Brain microvascular endothelial cell (primary cell): ENCODE results near the gene ABCC1.

ENCODE experiments used
- DNase-seq: peaks from one replicate; pipeline ENCODE4 v3.0.0-alpha.2; 2020
- H3K27ac ChIP-seq: fragments of 250-450 bp; sonication (Bioruptor Pico); 2 replicates; pipeline ENCODE4 v1.5.1; 2020; ENCODE audit warnings: mild to moderate bottlenecking, moderate library complexity
- H3K27me3 ChIP-seq: fragments of 250-450 bp; sonication (Bioruptor Pico); replicated peaks from 2 replicates; pipeline ENCODE4 v1.5.1; 2020; ENCODE audit warnings: mild to moderate bottlenecking
- H3K36me3 ChIP-seq: fragments of 250-450 bp; sonication (Bioruptor Pico); replicated peaks from 2 replicates; pipeline ENCODE4 v1.5.1; 2020; ENCODE audit warnings: mild to moderate bottlenecking
- H3K4me3 ChIP-seq: 2 replicates; pipeline ENCODE4 v1.5.1; 2011; ENCODE audit warnings: low read depth, mild to moderate bottlenecking, control low read depth, low read length, moderate library complexity
- CTCF ChIP-seq: IDR thresholded peaks from 2 replicates; pipeline ENCODE4 v1.5.1; 2011; ENCODE audit warnings: low read depth, mild to moderate bottlenecking, moderate library complexity, low read length, control low read depth, inconsistent platforms; ENCODE audit errors: missing control alignments
- in situ Hi-C: cut with HindIII; loops from 2 replicates; pipeline ENCODE4 v1.10.0; 2017; ENCODE audit warnings: low sequenced_read_pairs, low pct_ligation_motif_present

The ABCC1 gene

DNA sequence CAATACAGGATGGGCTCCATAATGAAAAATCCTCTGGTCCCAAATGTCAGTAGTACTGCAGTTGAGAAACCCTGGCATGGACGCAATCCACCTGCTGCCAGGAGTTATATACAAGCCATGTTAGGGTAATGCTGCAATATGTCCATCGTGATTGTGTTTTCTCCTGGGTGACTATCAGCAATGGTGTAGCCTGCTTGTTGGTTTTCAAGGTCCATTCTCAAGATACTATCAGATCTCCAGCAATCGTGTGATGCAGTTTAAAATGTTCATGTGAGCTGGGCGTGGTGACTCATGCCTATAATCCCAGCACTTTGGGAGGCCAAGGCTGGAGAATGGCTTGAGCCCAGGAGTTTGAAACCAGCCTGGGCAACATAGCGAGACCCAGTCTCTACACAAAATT, 24.0 kb downstream of the ABCC1 start:
- no peak overlapping the region for H3K4me3 ChIP-seq
- in situ Hi-C loops, result no loop called here
- no peaks in the 10 kb centered on the region for H3K27me3 ChIP-seq
- no peaks in the 10 kb centered on the region for H3K36me3 ChIP-seq
- TF ChIP-seq CTCF, result no peak
- DNase-seq, result no peak
- H3K27ac ChIP-seq, result no peak overlapping the region

DNA sequence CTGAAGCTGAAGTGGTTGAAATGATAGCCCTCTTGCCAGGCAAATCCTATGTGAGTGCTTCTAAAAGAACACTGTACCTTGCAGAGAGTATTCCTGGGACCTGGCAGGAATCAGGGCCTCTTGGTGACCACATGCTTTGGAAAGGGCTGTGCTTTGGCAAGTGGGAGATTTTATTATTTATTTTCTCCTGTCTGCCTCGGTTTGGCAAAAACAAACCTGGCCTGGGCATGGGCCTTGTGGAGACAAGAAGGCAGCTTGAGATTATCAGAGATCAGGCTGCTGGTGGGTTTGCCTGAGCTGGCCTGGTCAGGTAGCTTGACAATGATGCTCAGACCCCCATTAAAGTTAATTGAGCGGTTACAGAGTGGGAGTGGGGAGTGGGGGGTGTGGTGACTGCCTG, 24.6 kb downstream of the ABCC1 start:
- DNase-seq, result no peak
- no peak overlapping the region for H3K27ac ChIP-seq
- H3K4me3 ChIP-seq, result no peak overlapping the region
- no peaks in the 10 kb centered on the region for H3K36me3 ChIP-seq
- no peaks in the 10 kb centered on the region for H3K27me3 ChIP-seq
- TF ChIP-seq CTCF, result no peak
- in situ Hi-C loops, result no loop called here

DNA sequence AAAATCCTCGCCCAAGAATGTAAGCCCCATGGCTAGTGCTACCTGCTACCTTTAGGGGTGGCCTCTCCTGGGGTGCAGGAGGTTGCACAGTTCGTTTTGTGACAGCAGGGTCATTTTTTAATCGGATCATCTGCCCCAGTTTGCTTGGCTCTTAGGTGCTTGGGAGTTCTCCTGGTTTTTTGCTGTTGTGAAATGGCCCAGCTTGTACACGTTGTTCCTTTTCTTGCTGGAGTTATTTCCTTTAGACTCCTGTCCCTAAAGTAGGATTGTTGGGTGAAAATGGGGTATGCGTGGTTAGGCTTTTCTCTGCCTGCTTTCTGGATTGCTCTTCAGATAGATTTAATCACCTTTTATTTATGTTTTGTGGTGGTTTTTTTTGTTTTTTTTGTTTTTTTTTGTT, 25.8 kb downstream of the ABCC1 start:
- Histone ChIP-seq H3K4me3 (no peak overlapping the region), H3K27me3 (no peaks in the 10 kb centered on the region), H3K36me3 (no peaks in the 10 kb centered on the region), H3K27ac (no peak overlapping the region)
- no peak for DNase-seq
- in situ Hi-C loops, result no loop called here
- TF ChIP-seq CTCF, result no peak

GRCh38 chr16:15976225-15976812, 26.9 kb downstream of the ABCC1 start:
- TF ChIP-seq CTCF, result no peak
- no peak for DNase-seq
- no peaks in the 10 kb centered on the region for H3K27me3 ChIP-seq
- in situ Hi-C loops, result no loop called here
- H3K4me3 ChIP-seq, result no peak overlapping the region
- H3K36me3 ChIP-seq, result peaks cover 4% of the 10 kb centered on the region
- no peak overlapping the region for H3K27ac ChIP-seq

GRCh38 chr16:15976929-15977637, 27.7 kb downstream of the ABCC1 start:
- in situ Hi-C loops, result no loop called here
- TF ChIP-seq CTCF, result no peak
- DNase-seq, result no peak
- H3K36me3 ChIP-seq, result peaks cover 8% of the 10 kb centered on the region
- H3K27ac ChIP-seq, result no peak overlapping the region
- no peaks in the 10 kb centered on the region for H3K27me3 ChIP-seq
- no peak overlapping the region for H3K4me3 ChIP-seq

DNA sequence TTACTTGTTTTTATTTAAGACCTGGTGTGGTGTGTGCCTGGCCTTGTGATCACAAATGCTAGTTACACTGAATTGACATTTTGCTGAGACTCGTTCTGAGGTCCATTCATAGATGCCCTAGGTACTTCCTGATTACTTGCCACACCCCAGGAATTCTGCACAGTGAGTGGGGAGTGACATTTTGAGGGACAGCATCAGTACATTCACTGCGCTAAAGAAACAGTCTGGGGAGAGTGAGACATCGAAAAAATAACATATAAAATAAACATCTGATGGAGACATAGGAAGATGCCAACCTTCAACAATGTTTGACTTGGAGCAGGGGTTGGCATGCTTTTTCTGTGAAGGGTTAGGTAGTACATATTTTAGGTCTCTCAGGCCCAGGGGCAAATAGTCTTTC, 30.4 kb downstream of the ABCC1 start:
- in situ Hi-C loops, result no loop called here
- H3K27me3 ChIP-seq, result no peaks in the 10 kb centered on the region
- peaks cover 8% of the 10 kb centered on the region for H3K36me3 ChIP-seq
- no peak overlapping the region for H3K4me3 ChIP-seq
- TF ChIP-seq CTCF, result no peak
- no peak overlapping the region for H3K27ac ChIP-seq
- DNase-seq, result no peak
